B cell (primary cell): ENCODE data around the gene TRIM72. TPM values are rescaled to one million over a fixed set of nuclear protein-coding genes. Genes with fewer than 3 reads are reported as not detected.

Experiments used
- ATAC-seq: fragments of 200-7000 bp; cut with Tn5 transposase; one replicate; pipeline ENCODE4 v1.10.0; 2021; ENCODE audit warnings: low read depth, mild to moderate bottlenecking, moderate number of reproducible peaks, moderate library complexity
- CTCF ChIA-PET: fragments of 350-600 bp; sonication (Branson Sonifier 250); formaldehyde crosslinking; loops from one replicate; lab custom pipeline; 2021; ENCODE audit warnings: antibody characterized with exemption, inconsistent platforms; lab: Charles Lee
- POLR2A ChIA-PET: fragments of 350-600 bp; sonication (Branson Sonifier 250); formaldehyde crosslinking; loops from one replicate; lab custom pipeline; 2021; ENCODE audit warnings: antibody characterized with exemption; lab: Charles Lee
- DNase-seq: peaks from one replicate; pipeline ENCODE4 v3.0.0; 2013
- H2AFZ ChIP-seq: 2 replicates; pipeline ENCODE4 v1.6.1; 2012; ENCODE audit warnings: mild to moderate bottlenecking, low read depth, low read length; ENCODE audit not compliant: insufficient read depth, poor library complexity, severe bottlenecking
- H3K27ac ChIP-seq, 2 donors: 1 replicate in 1 of 2; 2 replicates in 1 of 2; pipeline ENCODE4 v1.5.1; 2012 to 2013; ENCODE audit warnings: low read length in 2 of 2, mild to moderate bottlenecking in 2 of 2, moderate library complexity in 1 of 2
- H3K27me3 ChIP-seq, 4 experiments: fragments of 200-600 bp in 1 of 4; sonication (generic) in 1 of 4; replicated peaks in 1 of 4; 1 replicate in 2 of 4; 2 replicates in 2 of 4; pipeline versions ENCODE4 v1.6.1 to v1.7.0; 2013 to 2016; ENCODE audit warnings: low read length in 3 of 4, mild to moderate bottlenecking in 2 of 4, mixed read lengths in 1 of 4, moderate library complexity in 1 of 4; ENCODE audit not compliant: insufficient read depth in 4 of 4, control insufficient read depth in 3 of 4; ENCODE audit errors: control extremely low read depth in 1 of 4
- H3K36me3 ChIP-seq, 2 experiments: replicated peaks in 1 of 2; 1 replicate in 1 of 2; 2 replicates in 1 of 2; pipeline versions ENCODE4 v1.6.1 to v1.7.1; 2013; ENCODE audit warnings: low read length in 1 of 2; ENCODE audit not compliant: insufficient read depth in 2 of 2, control insufficient read depth in 1 of 2; ENCODE audit errors: control extremely low read depth in 1 of 2, extremely low read depth in 1 of 2
- H3K4me1 ChIP-seq, 2 donors: fragments of 200-600 bp in 1 of 2; sonication (generic) in 1 of 2; 1 replicate in 1 of 2; 2 replicates in 1 of 2; pipeline versions ENCODE4 v1.5.1 to v1.6.1; 2013 to 2017; ENCODE audit warnings: low read length in 2 of 2; ENCODE audit not compliant: control insufficient read depth in 2 of 2, insufficient read depth in 2 of 2
- H3K4me2 ChIP-seq: replicated peaks from 2 replicates; pipeline ENCODE3; 2012; ENCODE audit warnings: mild to moderate bottlenecking, low read depth, low read length; ENCODE audit not compliant: poor library complexity, severe bottlenecking
- H3K4me3 ChIP-seq, 5 experiments: fragments of 200-600 bp in 1 of 5; sonication (generic) in 1 of 5; 1 replicate in 3 of 5; 2 replicates in 2 of 5; pipeline versions ENCODE4 v1.5.1 to v1.7.0; 2011 to 2016; ENCODE audit warnings: low read length in 4 of 5, mild to moderate bottlenecking in 4 of 5, low read depth in 2 of 5, control low read depth in 1 of 5, moderate library complexity in 1 of 5; ENCODE audit not compliant: insufficient read depth in 1 of 5; ENCODE audit errors: control extremely low read depth in 1 of 5, extremely low read depth in 1 of 5
- H3K79me2 ChIP-seq: fragments of 200-600 bp; sonication (generic); one replicate; pipeline ENCODE4 v1.6.0; 2016; ENCODE audit warnings: low read length; ENCODE audit not compliant: control insufficient read depth, insufficient read depth
- H3K9ac ChIP-seq: fragments of 200-600 bp; sonication (generic); 2 replicates; pipeline ENCODE4 v1.6.1; 2017; ENCODE audit warnings: mild to moderate bottlenecking, low read length, moderate library complexity
- H3K9me3 ChIP-seq, 3 donors: one replicate each; pipeline versions ENCODE4 v1.6.1 to v1.7.1; 2013; ENCODE audit warnings: low read length in 2 of 3; ENCODE audit not compliant: control insufficient read depth in 2 of 3, insufficient read depth in 1 of 3; ENCODE audit errors: control extremely low read depth in 1 of 3
- H4K20me1 ChIP-seq: 2 replicates; pipeline ENCODE4 v1.6.0; 2012; ENCODE audit warnings: mild to moderate bottlenecking, low read length; ENCODE audit not compliant: insufficient read depth, control insufficient read depth, poor library complexity, severe bottlenecking
- H3K27ac Mint-ChIP-seq: one replicate; pipeline ENCODE4 v1.8.0; 2021; ENCODE audit warnings: mixed read lengths
- H3K27me3 Mint-ChIP-seq: one replicate; pipeline ENCODE4 v1.8.0; 2021; ENCODE audit warnings: mixed read lengths
- H3K4me1 Mint-ChIP-seq: one replicate; pipeline ENCODE4 v1.8.0; 2021; ENCODE audit warnings: mixed read lengths
- H3K4me3 Mint-ChIP-seq: one replicate; pipeline ENCODE4 v1.8.0; 2021; ENCODE audit warnings: mixed read lengths
- H3K9me3 Mint-ChIP-seq: one replicate; pipeline ENCODE4 v1.8.0; 2022; ENCODE audit warnings: mixed read lengths; ENCODE audit not compliant: insufficient read depth
- EZH2 ChIP-seq: IDR thresholded peaks from 2 replicates; pipeline ENCODE4 v1.6.1; 2012; ENCODE audit warnings: borderline replicate concordance, low read depth, mild to moderate bottlenecking, moderate library complexity, low read length; ENCODE audit not compliant: insufficient read depth, poor library complexity, severe bottlenecking
- WGBS: methylation state at CpG from one replicate; pipeline ENCODE4 v1.1.5; 2013; ENCODE audit warnings: missing lambda C conversion rate; ENCODE audit not compliant: insufficient coverage; 5-methylcytosine and 5-hydroxymethylcytosine counted together
- intact Hi-C: fragments of 100-400 bp; cut with micrococcal nuclease; formaldehyde crosslinking; loops from one replicate; pipeline ENCODE4 v1.10.0; 2022
- polyA plus RNA-seq: library from polyadenylated mRNA; depleted of rRNA; stranded (reverse); fragments of >200 nt; gene quantifications from 2 replicates; pipeline ENCODE4 v1.2.3, GENCODE V29; 2012
- total RNA-seq, 2 donors: library from RNA; stranded (reverse); fragments of 120-200 nt in 1 of 2; gene quantifications; 1 replicate in 1 of 2; 2 replicates in 1 of 2; pipeline versions ENCODE4 v1.2.3 to v1.2.4, GENCODE V29; 2013 to 2022
- TF ChIP-seq, protein P1 (sequence below): fragments of 200-600 bp; IDR thresholded peaks from one replicate; pipeline ENCODE4 v1.8.0; 2022; ENCODE audit warnings: antibody characterized with exemption, mild to moderate bottlenecking

TRIM72 gene
- total and polyA plus RNA-seq, 2 donors (not counting 1 experiment from before 2014, with no cell fraction given) = 0.03 to 0.05 TPM

DNA sequence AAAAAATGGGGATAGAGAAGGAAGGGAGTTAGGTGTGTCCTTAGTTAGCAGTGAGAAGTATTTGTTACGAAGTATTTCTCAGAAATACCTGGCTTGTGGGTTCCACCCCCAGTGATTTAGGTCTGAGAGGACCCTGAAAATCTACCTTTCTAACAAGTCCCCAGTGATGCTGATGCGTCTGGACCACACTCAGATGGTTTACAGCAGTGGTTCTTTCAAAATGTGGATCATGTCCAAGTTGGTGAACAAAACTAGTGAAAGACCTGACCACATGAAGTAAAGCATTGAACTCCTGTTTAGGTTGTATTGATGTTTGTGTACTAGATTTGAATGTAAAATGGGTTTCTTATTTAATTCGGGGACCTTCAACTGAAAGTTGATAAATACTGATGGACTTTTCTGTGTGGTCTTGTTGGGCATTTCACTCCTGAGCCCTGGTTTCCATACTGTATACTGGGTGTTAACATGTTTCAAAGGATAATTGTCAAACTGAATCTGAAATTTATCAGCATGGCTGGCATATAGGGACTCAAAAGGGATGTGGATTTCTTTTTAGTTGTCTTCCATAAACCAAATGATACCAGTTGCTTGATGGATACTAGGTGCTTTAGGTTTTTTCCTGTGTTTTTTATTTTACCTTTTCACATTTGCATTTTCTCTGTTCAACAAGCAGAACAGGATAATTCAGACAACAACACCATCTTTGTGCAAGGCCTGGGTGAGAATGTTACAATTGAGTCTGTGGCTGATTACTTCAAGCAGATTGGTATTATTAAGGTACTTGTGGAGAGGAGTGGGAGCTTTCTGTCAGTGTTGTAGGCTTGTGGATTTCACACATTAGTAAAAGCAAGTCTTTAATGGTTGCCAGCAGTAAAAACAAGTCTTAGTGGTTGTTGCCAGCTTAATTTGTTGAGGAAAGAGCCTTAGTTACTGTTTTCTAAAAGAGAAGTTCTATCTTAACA lies 25.2 kb upstream of the TRIM72 start:
- Histone ChIP-seq H4K20me1 (peaks cover 97% of the 10 kb centered on the region), H3K27me3 (no peaks in the 10 kb centered on the region), H3K27ac (no peak overlapping the region), H2AFZ (no peak overlapping the region), H3K9ac (no peak overlapping the region), H3K9me3 (no peaks in the 10 kb centered on the region), H3K4me3 (no peak overlapping the region), H3K79me2 (peaks cover 52% of the 10 kb centered on the region), H3K4me2 (no peak overlapping the region), H3K36me3 (peaks cover 8 to 97% of the 10 kb centered on the region in 2 experiments), H3K4me1 (peaks cover 0 to 5% of the 10 kb centered on the region in 2 donors)
- no peak overlapping the region for H3K4me3 Mint-ChIP-seq
- ATAC-seq (no peak), DNase-seq (no peak)
- WGBS = 100% methylated on average over 1 of the region's 3 CpGs
- H3K27ac Mint-ChIP-seq = no peak overlapping the region
- CTCF ChIA-PET = interaction anchor here (0.5 kb wide), 1 partner anchor 36 kb away, joined by 5 read pairs; no protein-coding TSS in a partner anchor
- TF ChIP-seq, protein P1, sequence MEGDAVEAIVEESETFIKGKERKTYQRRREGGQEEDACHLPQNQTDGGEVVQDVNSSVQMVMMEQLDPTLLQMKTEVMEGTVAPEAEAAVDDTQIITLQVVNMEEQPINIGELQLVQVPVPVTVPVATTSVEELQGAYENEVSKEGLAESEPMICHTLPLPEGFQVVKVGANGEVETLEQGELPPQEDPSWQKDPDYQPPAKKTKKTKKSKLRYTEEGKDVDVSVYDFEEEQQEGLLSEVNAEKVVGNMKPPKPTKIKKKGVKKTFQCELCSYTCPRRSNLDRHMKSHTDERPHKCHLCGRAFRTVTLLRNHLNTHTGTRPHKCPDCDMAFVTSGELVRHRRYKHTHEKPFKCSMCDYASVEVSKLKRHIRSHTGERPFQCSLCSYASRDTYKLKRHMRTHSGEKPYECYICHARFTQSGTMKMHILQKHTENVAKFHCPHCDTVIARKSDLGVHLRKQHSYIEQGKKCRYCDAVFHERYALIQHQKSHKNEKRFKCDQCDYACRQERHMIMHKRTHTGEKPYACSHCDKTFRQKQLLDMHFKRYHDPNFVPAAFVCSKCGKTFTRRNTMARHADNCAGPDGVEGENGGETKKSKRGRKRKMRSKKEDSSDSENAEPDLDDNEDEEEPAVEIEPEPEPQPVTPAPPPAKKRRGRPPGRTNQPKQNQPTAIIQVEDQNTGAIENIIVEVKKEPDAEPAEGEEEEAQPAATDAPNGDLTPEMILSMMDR = no peak
- no peak for TF ChIP-seq EZH2
- intact Hi-C loops = loop anchor here (10.0 kb wide), 2 partner anchors 84 to 686 kb away; partner anchors contain the start of genes BCKDK and ZNF267
- peaks cover 44% of the 10 kb centered on the region for H3K4me1 Mint-ChIP-seq
- no peaks in the 10 kb centered on the region for H3K9me3 Mint-ChIP-seq
- no peaks in the 10 kb centered on the region for H3K27me3 Mint-ChIP-seq
- POLR2A ChIA-PET = interaction anchor here (1.4 kb wide), 1 partner anchor 11 kb away, joined by 5 read pairs; no protein-coding TSS in a partner anchor

DNA sequence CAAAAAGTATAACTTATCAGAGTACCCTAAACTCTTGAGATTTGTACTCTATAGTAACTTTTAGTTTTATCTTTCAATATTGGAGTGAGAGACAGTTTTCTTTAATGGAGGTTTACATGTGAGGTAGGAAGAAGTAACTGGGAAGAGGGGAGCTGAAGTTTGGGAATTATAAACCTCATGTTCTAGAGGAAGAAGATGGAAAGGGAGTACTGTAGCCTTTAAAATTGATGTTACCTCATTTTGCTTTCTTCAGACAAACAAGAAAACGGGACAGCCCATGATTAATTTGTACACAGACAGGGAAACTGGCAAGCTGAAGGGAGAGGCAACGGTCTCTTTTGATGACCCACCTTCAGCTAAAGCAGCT lies 24.5 kb upstream of the TRIM72 start:
- no peaks in the 10 kb centered on the region for H3K27me3 ChIP-seq
- H3K79me2 ChIP-seq = peaks cover 52% of the 10 kb centered on the region
- no peak for ATAC-seq
- H4K20me1 ChIP-seq = peaks cover 97% of the 10 kb centered on the region
- H3K4me3 Mint-ChIP-seq = no peak overlapping the region
- no peak overlapping the region for H2AFZ ChIP-seq
- WGBS = 100% methylated on average over 1 of the region's 2 CpGs
- peaks cover 0 to 5% of the 10 kb centered on the region in 2 donors for H3K4me1 ChIP-seq
- no peak overlapping the region for H3K4me2 ChIP-seq
- peaks cover 40% of the 10 kb centered on the region for H3K4me1 Mint-ChIP-seq
- no peak overlapping the region for H3K27ac Mint-ChIP-seq
- no peak overlapping the region for H3K9ac ChIP-seq
- H3K27ac ChIP-seq = no peak overlapping the region
- CTCF ChIA-PET = interaction anchor here (0.5 to 1.3 kb wide), 2 partner anchors 36 to 193 kb away, joined by 3 to 5 read pairs; no protein-coding TSS in a partner anchor
- H3K9me3 Mint-ChIP-seq = no peaks in the 10 kb centered on the region
- DNase-seq = no peak
- no peak for TF ChIP-seq EZH2
- TF ChIP-seq, protein P1 = no peak
- POLR2A ChIA-PET = interaction anchor here (0.6 kb wide), 1 partner anchor 35 kb away, joined by 7 read pairs; no protein-coding TSS in a partner anchor
- H3K36me3 ChIP-seq = peaks cover 6 to 98% of the 10 kb centered on the region in 2 experiments
- H3K9me3 ChIP-seq = no peaks in the 10 kb centered on the region
- intact Hi-C loops = loop anchor here (10.0 kb wide), 2 partner anchors 85 to 685 kb away; partner anchors contain the start of genes BCKDK and ZNF267
- no peak overlapping the region for H3K4me3 ChIP-seq
- no peaks in the 10 kb centered on the region for H3K27me3 Mint-ChIP-seq
